ENCODE results near the gene TMEM214. TPM values are rescaled to one million over a fixed set of nuclear protein-coding genes. Genes with fewer than 3 reads are reported as not detected.

TMEM214 gene
- total RNA-seq (2014; rRNA removed; shearing (Covaris generic)): 38.3 and 48.0 TPM in 2 replicates

DNA sequence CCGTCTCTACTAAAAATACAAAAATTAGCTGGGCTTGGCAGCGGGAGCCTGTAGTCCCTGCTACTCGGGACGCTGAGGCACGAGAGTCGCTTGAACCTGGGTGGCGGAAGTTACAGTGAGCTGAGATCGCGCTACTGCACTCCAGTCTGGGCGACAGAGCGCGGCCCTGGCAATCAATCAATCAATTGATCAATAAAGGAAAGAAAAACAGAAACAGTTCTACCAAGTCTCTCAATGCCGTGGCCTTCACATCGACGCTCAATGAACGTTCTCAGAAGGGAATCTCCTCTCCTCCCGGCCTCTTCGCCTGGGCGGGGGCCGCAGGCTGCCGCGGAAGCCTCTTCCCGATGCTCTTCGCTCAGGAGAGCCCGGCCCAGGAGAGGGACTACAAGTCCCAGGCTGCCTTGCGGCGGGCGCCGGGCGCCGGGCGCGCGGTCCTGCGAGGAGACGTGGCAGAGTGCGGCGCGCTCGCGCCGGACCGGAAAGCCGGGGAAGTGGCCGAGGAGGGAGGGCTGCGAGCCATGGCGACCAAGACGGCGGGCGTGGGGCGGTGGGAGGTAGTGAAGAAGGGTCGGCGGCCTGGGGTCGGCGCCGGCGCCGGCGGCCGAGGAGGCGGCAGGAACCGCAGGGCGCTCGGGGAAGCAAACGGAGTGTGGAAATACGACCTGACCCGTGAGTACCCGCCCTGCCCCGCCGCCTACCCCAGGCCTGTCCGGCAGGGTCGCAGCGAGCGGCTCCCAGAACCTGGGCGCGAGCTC, at the start of gene TMEM214:
TMEM214 (plus strand) TSS at position 471 of the 758 bp plus-strand sequence; CDS start at position 522, 51 bp downstream.

GRCh38 chr2:27050996-27051901, 18.5 kb downstream of the TMEM214 start, which contains the start of gene AGBL5:
Gene AGBL5, plus strand, starts transcription at chr2:27051668. Its CDS starts 1,291 bp downstream, at chr2:27052959.

GRCh38 chr2:27071277-27071989, 38.7 kb downstream of the TMEM214 start, which contains the start of gene OST4:
Gene OST4, minus strand, starts transcription at chr2:27071654.

DNA sequence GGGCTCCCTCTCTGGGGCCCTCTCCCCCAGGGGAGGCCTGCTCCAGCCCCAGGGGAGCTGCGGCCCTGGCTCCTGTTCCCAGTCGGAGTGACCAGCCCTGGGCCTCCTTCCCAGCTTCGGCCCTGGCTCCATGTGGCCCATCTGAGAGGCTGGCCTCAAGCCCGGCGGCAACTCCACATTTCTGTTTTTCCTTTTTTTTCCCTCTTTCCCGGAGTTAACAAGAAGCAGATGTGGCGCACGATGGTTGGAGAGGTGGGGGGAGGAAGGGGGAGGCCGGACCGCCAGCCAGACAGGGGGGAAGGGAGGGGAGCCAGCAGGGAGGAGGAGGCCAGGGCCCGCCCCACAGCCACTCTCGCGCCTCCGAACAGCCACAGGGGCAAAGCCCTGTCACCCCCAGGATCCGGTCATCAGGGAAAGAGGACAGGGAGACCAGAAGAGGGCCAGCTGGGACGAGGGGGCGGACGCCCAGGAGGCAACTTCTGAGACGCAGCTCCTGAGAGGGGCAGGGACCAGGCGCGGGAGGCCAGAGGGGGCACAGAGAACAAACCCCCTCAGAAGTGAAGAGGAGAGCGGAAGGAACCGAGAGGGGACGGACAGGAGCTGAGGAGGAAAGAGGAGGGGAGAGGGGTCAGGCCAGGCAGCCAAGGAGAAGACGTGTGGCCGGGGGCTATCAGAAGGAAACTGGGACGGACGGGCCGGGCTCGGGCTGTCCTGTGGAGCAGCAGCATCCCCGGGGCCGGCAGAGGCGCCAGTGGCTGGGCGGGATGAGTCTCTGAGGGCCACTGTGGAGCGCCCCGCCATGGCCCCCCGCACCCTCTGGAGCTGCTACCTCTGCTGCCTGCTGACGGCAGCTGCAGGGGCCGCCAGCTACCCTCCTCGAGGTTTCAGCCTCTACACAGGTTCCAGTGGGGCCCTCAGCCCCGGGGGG, 45.8 kb downstream of the TMEM214 start, which contains the start of gene EMILIN1:
EMILIN1 (plus strand) TSS at position 349 of the 928 bp plus-strand sequence; CDS start at position 800, 451 bp downstream.

DNA sequence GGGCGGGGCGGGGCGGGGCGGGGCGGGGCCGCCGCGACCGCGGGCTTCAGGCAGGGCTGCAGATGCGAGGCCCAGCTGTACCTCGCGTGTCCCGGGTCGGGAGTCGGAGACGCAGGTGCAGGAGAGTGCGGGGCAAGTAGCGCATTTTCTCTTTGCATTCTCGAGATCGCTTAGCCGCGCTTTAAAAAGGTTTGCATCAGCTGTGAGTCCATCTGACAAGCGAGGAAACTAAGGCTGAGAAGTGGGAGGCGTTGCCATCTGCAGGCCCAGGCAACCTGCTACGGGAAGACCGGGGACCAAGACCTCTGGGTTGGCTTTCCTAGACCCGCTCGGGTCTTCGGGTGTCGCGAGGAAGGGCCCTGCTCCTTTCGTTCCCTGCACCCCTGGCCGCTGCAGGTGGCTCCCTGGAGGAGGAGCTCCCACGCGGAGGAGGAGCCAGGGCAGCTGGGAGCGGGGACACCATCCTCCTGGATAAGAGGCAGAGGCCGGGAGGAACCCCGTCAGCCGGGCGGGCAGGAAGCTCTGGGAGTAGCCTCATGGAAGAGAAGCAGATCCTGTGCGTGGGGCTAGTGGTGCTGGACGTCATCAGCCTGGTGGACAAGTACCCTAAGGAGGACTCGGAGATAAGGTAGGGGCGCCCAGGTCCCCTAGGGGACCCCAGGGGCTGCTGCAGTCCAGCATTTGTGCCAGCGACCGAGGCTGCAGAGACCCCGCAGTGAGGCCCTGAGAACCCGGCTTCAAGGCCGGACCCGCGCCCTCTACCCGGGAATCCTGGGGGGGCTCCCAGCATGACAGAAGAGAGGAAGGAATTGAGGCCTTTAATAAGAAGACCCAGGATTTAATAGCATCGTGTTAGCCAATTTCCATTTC, 54.2 kb downstream of the TMEM214 start, which contains the start of gene KHK:
KHK (plus strand) TSS at position 49 of the 870 bp plus-strand sequence; CDS start at position 537, 488 bp downstream.

Other genes starting within 250 kb of the TMEM214 start
- gene CENPA, start 246.9 kb upstream of the TMEM214 start, total RNA-seq (2014; rRNA removed; shearing (Covaris generic)): 21.2 and 27.1 TPM in 2 replicates
- 2.4 and 3.0 TPM in 2 replicates for gene DPYSL5, start 184.8 kb upstream of the TMEM214 start, total RNA-seq (2014; rRNA removed; shearing (Covaris generic))
- gene MAPRE3, start 62.3 kb upstream of the TMEM214 start, total RNA-seq (2014; rRNA removed; shearing (Covaris generic)): 7.2 and 8.4 TPM in 2 replicates
- 22.2 and 25.4 TPM in 2 replicates for gene AGBL5, start 18.7 kb downstream of the TMEM214 start, total RNA-seq (2014; rRNA removed; shearing (Covaris generic))
- 146 and 169 TPM in 2 replicates for gene OST4, start 38.7 kb downstream of the TMEM214 start, total RNA-seq (2014; rRNA removed; shearing (Covaris generic))
- 88.5 and 90.6 TPM in 2 replicates for gene EMILIN1, start 45.6 kb downstream of the TMEM214 start, total RNA-seq (2014; rRNA removed; shearing (Covaris generic))
- gene KHK, start 53.8 kb downstream of the TMEM214 start, total RNA-seq (2014; rRNA removed; shearing (Covaris generic)): 4.5 and 6.0 TPM in 2 replicates
- gene CGREF1, start 86.2 kb downstream of the TMEM214 start, total RNA-seq (2014; rRNA removed; shearing (Covaris generic)): 19.0 and 23.2 TPM in 2 replicates
- 0.30 and 0.53 TPM in 2 replicates for gene ABHD1, start 90.8 kb downstream of the TMEM214 start, total RNA-seq (2014; rRNA removed; shearing (Covaris generic))
- 53.7 and 60.9 TPM in 2 replicates for gene PREB, start 101.7 kb downstream of the TMEM214 start, total RNA-seq (2014; rRNA removed; shearing (Covaris generic))
- gene PRR30, start 106.4 kb downstream of the TMEM214 start, total RNA-seq (2014; rRNA removed; shearing (Covaris generic)): not detected in 2 replicates
- gene TCF23, start 116.0 kb downstream of the TMEM214 start, total RNA-seq (2014; rRNA removed; shearing (Covaris generic)): not detected in 2 replicates
- gene ATRAID, start 179.1 kb downstream of the TMEM214 start, total RNA-seq (2014; rRNA removed; shearing (Covaris generic)): 107 and 130 TPM in 2 replicates
- gene SLC5A6, start 179.3 kb downstream of the TMEM214 start, total RNA-seq (2014; rRNA removed; shearing (Covaris generic)): 44.8 and 48.4 TPM in 2 replicates
- 57.4 and 66.2 TPM in 2 replicates for gene CAD, start 184.4 kb downstream of the TMEM214 start, total RNA-seq (2014; rRNA removed; shearing (Covaris generic))
- gene SLC30A3, start 230.1 kb downstream of the TMEM214 start, total RNA-seq (2014; rRNA removed; shearing (Covaris generic)): 0.66 and 1.2 TPM in 2 replicates
- gene DNAJC5G, start 242.5 kb downstream of the TMEM214 start, total RNA-seq (2014; rRNA removed; shearing (Covaris generic)): not detected in 2 replicates
- gene TRIM54, start 249.5 kb downstream of the TMEM214 start, total RNA-seq (2014; rRNA removed; shearing (Covaris generic)): 0.05 TPM in 1 of 2 replicates, not detected in the other